HG03060 (cell line): ENCODE measurements around the gene FAM25G.
"Not testable (repeated sequence)": the region's sequence is repeated elsewhere in the genome, so short reads cannot be mapped to it uniquely, and the experiment has no call there.

ENCODE experiments used
- ATAC-seq: cut with Tn5 transposase; IDR thresholded peaks from one replicate; pipeline ENCODE4 v1.9.1; 2021; ENCODE audit warnings: low read depth, moderate number of reproducible peaks; ENCODE audit not compliant: unreplicated experiment

The FAM25G gene

GRCh38 chr10:47491600-47491999 lies at the start of gene FAM25G:
TSS of gene FAM25G (minus strand) at chr10:47491700. CDS start at chr10:47491674, 26 bp downstream.
- not testable (repeated sequence) for ATAC-seq

DNA sequence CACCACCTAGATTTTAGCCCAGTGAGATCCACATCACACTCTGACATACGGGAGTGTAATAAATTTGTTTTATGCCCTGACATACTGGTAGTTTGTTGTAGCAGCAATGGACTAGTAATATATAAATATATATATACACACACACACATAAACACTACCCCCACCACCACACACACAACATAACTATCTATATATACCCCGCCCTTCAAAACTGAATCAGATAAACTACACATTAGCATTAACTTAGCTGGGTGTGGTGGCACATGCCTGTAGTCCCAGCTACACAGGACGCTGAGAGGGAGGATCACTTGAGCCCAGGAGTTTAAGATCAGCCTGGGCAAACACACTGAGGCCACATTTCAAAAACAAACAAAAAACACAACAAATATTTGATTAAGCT lies 44.9 kb upstream of the FAM25G start:
- ATAC-seq = not testable (repeated sequence)

DNA sequence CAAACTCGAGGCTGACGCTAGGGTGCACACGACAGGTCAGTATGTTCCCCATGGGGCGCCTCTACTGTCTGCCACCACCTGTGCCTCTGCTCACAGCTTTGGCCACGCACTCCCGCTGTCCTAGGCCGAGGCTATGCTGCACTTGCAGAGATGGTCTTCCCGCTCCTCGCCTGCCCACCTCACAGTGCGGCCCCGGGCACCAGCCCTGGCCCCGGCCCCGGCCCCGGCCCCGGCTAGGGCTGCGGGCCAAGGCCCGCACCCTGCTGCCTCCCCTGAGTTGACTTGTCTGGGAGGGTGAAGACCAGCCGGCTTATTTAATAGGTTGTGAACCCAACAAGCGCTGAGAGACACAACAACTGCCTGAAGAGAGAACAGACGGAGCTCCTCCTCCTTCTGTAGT lies 32.0 kb upstream of the FAM25G start, which contains the start of gene AGAP9:
Gene AGAP9, minus strand, starts transcription at position 164 of the 400 bp plus-strand sequence. Its CDS starts 112 bp downstream, at position 52.
- not testable (repeated sequence) for ATAC-seq

DNA sequence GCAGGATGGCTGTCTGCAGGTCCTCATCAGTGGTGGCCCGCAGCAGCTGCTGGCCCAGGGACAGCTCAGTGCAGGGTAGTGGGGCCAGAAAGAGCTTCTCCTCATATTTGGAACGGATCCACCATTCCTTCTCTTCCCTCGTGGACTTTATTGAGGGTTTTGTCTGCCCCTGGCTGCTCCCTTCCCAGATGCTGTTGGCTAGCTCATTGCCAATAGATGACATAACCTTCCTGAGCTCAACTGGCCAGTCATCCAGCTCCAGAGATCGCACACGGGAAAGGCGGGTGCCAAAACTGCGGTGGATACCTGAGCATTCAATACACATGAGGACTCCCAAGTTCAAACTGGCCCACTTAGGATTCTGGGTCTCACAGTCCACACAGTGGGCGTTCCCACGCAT lies 10.8 kb upstream of the FAM25G start:
- ATAC-seq = not testable (repeated sequence)

GRCh38 chr10:47494226-47494625 lies 2.7 kb upstream of the FAM25G start:
- not testable (repeated sequence) for ATAC-seq

DNA sequence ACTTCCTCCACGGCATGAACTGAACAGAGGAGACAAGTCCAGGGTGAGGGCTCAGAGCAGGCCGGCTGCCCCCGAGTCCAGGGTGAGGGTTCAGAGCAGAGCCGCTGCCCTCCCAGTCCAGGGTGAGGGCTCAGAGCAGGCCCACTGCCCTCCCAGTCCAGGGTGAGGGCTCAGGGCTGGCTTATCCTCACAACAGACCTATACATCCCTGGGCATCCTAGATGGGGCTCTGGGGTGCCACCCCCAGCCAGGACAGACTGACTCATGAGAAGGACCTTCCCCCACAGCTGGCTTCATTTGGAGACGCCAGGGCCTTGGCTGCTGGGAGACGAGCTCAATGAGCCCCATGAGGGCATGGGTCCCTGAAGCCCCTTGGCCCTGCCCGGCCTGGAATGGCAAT lies 1.9 kb downstream of the FAM25G start:
- ATAC-seq = not testable (repeated sequence)

GRCh38 chr10:47485943-47486342 lies 5.6 kb downstream of the FAM25G start:
- ATAC-seq = not testable (repeated sequence)

DNA sequence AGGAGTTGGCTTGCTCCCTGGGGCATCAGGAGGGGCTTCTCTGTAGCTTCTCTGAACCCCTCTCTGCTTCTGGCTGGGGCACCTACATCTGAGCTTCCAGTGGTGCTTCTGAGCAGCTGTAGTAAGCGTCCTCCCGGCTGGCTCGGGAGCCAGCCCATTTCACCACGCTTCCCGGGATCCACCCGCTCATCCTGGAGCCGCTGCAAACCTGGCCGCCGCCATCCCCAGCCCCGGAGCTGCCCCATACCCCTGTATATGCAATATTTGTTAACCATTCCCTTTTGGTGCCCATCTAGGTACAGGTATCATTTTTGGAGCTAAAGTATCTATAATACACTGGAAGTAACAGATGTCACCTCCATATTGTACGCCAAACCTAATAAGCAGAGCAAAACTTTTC lies 6.7 kb downstream of the FAM25G start:
- not testable (repeated sequence) for ATAC-seq

DNA sequence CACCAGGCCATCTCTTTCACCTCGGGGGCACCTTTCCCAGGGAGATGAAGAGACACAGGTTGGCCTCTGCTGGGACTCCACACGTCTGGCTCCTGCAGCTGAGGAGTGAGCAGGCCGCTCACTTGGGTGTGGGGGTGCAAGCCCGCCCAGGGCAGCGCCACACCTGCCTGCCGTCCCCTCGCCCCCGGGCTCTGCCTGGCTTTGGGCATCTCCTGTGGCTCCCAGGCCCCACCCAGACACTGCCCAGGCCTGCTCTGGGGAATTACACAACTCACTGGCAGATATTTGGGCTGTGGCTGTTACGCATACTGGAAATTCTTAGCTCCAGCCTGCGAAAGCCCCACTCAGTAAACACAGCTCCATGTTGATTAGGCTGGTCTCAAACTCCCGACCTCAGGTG lies 7.6 kb downstream of the FAM25G start, which contains the start of gene ANXA8:
Gene ANXA8, minus strand, starts transcription at position 193 of the 400 bp plus-strand sequence. Its CDS starts 182 bp downstream, at position 11.
- ATAC-seq = not testable (repeated sequence)

GRCh38 chr10:47482367-47482766 lies 9.1 kb downstream of the FAM25G start:
- ATAC-seq = not testable (repeated sequence)

- not testable (repeated sequence) for ATAC-seq
These were observed 9.7 kb downstream of the FAM25G start for GRCh38 chr10:47481768-47482181.

- ATAC-seq = not testable (repeated sequence)
These were observed 10.2 kb downstream of the FAM25G start for GRCh38 chr10:47481182-47481766.

GRCh38 chr10:47480133-47480532 lies 11.4 kb downstream of the FAM25G start:
- ATAC-seq = not testable (repeated sequence)

- not testable (repeated sequence) for ATAC-seq
These were observed 13.4 kb downstream of the FAM25G start for GRCh38 chr10:47478114-47478513.

- ATAC-seq = not testable (repeated sequence)
These were observed 14.4 kb downstream of the FAM25G start for GRCh38 chr10:47477078-47477477.

GRCh38 chr10:47475101-47475500 lies 16.4 kb downstream of the FAM25G start:
- not testable (repeated sequence) for ATAC-seq

DNA sequence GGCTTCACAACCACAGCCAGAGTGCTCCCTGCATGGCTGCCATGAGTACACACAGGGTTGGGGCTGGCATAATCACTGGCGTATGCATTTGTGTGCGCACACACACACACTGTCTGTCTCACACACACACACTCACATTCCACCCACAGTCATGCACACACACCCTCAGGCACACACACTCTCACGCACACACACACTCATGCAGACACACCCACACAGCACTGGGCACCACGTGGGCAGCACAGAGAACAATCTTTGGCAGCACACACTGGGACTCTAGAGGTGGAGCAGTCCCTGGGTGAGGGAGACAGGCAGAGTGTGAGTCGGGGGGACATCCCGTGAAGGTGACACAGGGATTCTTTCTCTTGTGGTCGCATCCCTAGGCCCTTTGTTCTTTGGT lies 18.0 kb downstream of the FAM25G start:
- not testable (repeated sequence) for ATAC-seq

- peak; percentile 78 for ATAC-seq
These were observed 18.9 kb downstream of the FAM25G start for GRCh38 chr10:47472647-47473046.

DNA sequence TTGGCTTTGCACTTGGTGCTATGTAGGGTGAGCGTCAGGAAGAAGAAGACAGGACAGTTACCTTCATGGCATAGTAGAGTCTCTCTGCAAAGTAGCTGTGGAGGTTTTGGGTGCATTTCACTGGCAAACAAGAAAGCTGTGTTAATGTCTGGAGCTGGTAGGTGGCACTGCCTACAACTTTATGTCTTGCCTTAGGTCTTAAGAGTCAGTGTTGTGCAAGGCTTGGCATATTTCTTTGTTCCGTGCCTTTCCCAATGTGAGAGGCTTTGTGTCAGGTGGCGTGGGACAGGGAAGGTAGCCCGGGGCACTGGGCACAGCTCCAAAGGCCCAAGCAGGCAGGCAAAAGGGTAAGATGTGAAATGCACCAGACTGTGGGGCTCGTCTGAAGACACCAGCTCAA lies 19.4 kb downstream of the FAM25G start:
- ATAC-seq = not testable (repeated sequence)

DNA sequence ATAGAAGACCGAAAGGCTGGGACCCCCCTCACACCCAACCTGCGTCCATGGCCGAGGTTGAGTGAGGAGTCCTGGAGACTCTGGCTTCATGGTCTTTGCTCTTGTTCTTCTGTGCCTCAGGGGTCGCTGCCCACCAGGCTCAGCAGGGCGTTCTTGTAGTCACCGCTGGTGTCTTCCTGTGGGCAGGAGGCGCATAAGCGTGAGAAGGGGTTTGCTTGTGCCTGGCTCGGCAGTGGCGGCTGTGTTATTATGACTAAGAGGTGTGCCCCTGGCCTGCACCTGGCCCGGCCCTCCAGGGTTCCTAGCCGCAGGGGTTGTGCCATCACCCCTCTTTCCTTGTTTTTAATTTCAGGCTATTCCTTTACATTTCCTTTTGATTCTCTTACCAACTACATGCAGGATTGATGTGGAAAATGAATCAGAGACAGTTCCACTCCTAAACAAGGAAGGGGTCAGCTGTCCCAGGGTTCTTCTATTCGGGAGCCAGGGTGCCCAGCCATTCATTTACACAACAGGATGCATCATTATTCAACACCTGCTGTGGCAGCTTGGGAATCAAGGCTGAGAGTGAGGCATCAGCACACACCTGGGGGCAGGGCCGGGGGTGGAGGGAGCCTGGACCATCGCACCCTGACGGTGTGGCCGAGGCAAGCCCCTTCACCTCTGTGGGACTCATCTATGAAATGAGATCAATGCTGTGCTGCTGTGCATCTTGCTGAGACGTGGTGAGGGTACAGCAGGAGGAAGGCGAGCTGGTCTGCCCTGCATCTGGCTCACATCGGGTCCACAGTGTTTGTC lies 22.6 kb downstream of the FAM25G start:
- ATAC-seq = not testable (repeated sequence)

- ATAC-seq = not testable (repeated sequence)
These were observed 23.5 kb downstream of the FAM25G start for GRCh38 chr10:47467957-47468356.
